Esophagus squamous epithelium (tissue), 5 donors: ENCODE results near the gene SRC. TPM values are rescaled to one million over a fixed set of nuclear protein-coding genes. Genes with fewer than 3 reads are reported as not detected.
A peak's percentile ranks its signal among the peaks of the same experiment; 100 is the strongest.

Experiments used
- DNase-seq: peaks from one replicate; lab custom pipeline; 2025; lab: John Stamatoyannopoulos, UW
- H3K27ac ChIP-seq, 4 donors: fragments of 200-600 bp; sonication (generic); one replicate each; pipeline ENCODE4 v1.5.1; 2016 to 2019; ENCODE audit warnings: mild to moderate bottlenecking in 1 of 4
- H3K27me3 ChIP-seq, 4 donors: fragments of 200-600 bp; sonication (generic); 1 replicate in 3 of 4; 2 replicates in 1 of 4; pipeline versions ENCODE4 v1.5.1 to v1.6.0; 2017 to 2021; ENCODE audit warnings: antibody characterized with exemption in 1 of 4
- H3K36me3 ChIP-seq, 3 donors: fragments of 200-600 bp; sonication (generic); one replicate each; pipeline ENCODE4 v1.5.1; 2016 to 2019
- H3K4me1 ChIP-seq, 3 donors: fragments of 200-600 bp; sonication (generic); one replicate each; pipeline ENCODE4 v1.5.1; 2017 to 2019
- H3K4me3 ChIP-seq, 4 donors: fragments of 200-600 bp; sonication (generic); 1 replicate in 3 of 4; 2 replicates in 1 of 4; pipeline ENCODE4 v1.5.1; 2016 to 2019; ENCODE audit warnings: mild to moderate bottlenecking in 2 of 4, moderate library complexity in 1 of 4
- H3K9me3 ChIP-seq, 3 donors: fragments of 200-600 bp; sonication (generic); one replicate each; pipeline ENCODE4 v1.5.1; 2016 to 2019
- CTCF ChIP-seq, 6 experiments: fragments of 450-650 bp in 4 of 6; fragments of 200-600 bp in 2 of 6; sonication (generic) in 2 of 6; IDR thresholded peaks; one replicate each; pipeline ENCODE4 v1.5.1; 2016 to 2019; ENCODE audit warnings: antibody characterized with exemption in 6 of 6, mild to moderate bottlenecking in 4 of 6, moderate library complexity in 4 of 6
- POLR2A ChIP-seq, 4 donors: fragments of 450-650 bp; IDR thresholded peaks; one replicate each; pipeline ENCODE4 v1.6.1; 2017; ENCODE audit warnings: antibody characterized with exemption in 4 of 4, mild to moderate bottlenecking in 4 of 4, moderate library complexity in 3 of 4
- WGBS, 2 donors: methylation state at CpG; one replicate each; pipeline ENCODE4 v1.1.5; 2018; 5-methylcytosine and 5-hydroxymethylcytosine counted together
- intact Hi-C: fragments of 100-400 bp; cut with DNase I; formaldehyde crosslinking; loops from one replicate; pipeline ENCODE4 v1.15.0; 2022
- total RNA-seq, 4 donors: library from RNA; depleted of rRNA; stranded (reverse); fragments of >200 nt; gene quantifications; one replicate each; pipeline ENCODE4 v1.1.0, GENCODE V29; 2016
- donor health status: DM: yes; HTN: yes; CAD: no.

The SRC gene
- total RNA-seq, 4 donors from 2014 or later = 32.4 to 46.5 (median 39.0) TPM

- 75 to 76% methylated on average over 4 to 9 of the region's 18 CpGs for WGBS, 2 donors
- Histone ChIP-seq H3K4me1 (peaks cover 49 to 98% (median 51%) of the 10 kb centered on the region in 3 donors), H3K9me3 (no peaks in the 10 kb centered on the region), H3K4me3 (no peak overlapping the region), H3K36me3 (peaks cover 0 to 56% (median 0%) of the 10 kb centered on the region in 3 donors), H3K27me3 (no peaks in the 10 kb centered on the region), H3K27ac (no peak overlapping the region)
- DNase-seq = no peak
- intact Hi-C loops = no loop called here
- no peak for TF ChIP-seq CTCF (IDR thresholded peaks at IDR 0.05)
- TF ChIP-seq POLR2A (IDR thresholded peaks at IDR 0.05) = no peak
Observed at GRCh38 chr20:37354210-37355195, 8.6 kb downstream of the SRC start.

DNA sequence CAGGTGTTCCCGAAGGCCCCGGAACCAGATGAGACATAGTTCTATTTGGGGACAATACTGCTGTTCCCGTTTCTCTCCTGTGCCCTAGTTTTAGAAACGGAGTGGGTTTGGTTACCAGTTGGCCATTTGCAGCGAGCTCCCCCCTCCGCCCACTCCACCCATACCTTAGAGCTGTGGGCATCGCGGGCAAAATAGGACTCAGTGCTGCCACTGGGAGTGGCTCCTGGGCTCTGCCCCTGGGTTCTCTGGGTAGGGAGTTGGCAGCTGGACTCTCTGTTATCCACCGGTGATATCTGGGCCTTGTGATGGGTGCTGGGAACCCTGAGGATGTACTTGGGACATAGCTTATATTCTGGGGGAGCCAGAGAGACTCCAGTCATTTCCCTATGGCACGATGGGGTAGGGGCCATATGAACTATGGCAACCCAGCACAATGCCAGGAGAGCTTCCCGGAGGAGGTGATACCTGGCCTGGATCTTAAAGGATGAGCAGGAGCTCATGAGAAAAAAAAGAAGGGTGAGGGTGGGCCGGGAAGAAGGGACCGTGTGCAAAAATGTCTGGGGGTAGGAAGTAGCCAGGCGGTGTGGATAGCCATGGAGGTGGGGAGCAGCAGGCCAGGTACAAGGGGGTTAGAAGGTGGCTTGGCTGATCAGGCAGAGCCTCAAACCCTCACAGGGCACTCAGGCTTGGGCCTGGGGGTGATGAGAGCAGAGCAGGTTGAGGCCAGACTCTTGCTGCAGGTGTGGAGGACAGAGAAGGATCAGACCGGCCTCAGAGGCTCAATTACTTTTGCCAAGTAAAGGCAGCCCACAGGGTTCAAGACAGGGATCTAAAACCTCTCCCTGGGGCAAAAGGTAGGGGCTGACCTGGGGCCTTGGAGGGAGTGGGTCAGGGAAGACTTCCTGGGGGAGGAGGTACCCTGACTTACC is 9.6 kb downstream of the SRC start:
- intact Hi-C loops = no loop called here
- Histone ChIP-seq H3K4me1 (peaks cover 44 to 98% (median 45%) of the 10 kb centered on the region in 3 donors), H3K9me3 (no peaks in the 10 kb centered on the region), H3K27ac (peak overlapping the region in 3 of 4 donors; percentile 7 to 88 (median 83)), H3K36me3 (peaks cover 0 to 45% (median 0%) of the 10 kb centered on the region in 3 donors), H3K27me3 (no peaks in the 10 kb centered on the region), H3K4me3 (no peak overlapping the region)
- no peak for DNase-seq
- 69 to 86% methylated on average over 7 to 10 of the region's 15 CpGs for WGBS, 2 donors
- TF ChIP-seq POLR2A (IDR thresholded peaks at IDR 0.05) = no peak
- TF ChIP-seq CTCF (IDR thresholded peaks at IDR 0.05) = no peak

DNA sequence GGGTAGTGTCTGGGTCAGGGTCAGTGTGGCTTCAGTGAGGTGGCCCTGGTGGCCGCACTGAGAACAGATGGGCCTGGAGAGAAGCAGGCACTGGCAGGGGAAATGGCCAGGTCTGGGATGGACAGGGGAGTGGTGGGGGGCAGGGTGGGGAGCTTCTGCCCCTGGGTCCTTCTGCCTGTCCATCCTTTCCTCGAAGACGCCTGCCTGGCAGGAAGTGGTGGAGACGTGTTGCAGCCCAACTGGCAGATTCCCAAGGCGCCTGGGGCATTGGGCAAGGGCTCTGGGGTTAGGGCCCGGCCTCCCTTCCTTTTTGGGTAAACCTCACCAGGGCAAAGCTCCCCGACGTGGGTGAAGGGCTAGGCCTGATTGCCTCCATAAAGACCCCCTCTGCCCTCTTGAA is 10.4 kb downstream of the SRC start:
- TF ChIP-seq CTCF (IDR thresholded peaks at IDR 0.05) (no peak), POLR2A (IDR thresholded peaks at IDR 0.05) (no peak)
- intact Hi-C loops = no loop called here
- H3K36me3 ChIP-seq = peaks cover 0 to 37% (median 0%) of the 10 kb centered on the region in 3 donors
- no peaks in the 10 kb centered on the region for H3K9me3 ChIP-seq
- no peaks in the 10 kb centered on the region for H3K27me3 ChIP-seq
- peaks cover 44 to 98% (median 45%) of the 10 kb centered on the region in 3 donors for H3K4me1 ChIP-seq
- 9 to 26% methylated on average over 4 to 7 of the region's 8 CpGs for WGBS, 2 donors
- H3K27ac ChIP-seq = peak overlapping the region; percentile 27 to 88 (median 82)
- DNase-seq = no peak
- H3K4me3 ChIP-seq = no peak overlapping the region

DNA sequence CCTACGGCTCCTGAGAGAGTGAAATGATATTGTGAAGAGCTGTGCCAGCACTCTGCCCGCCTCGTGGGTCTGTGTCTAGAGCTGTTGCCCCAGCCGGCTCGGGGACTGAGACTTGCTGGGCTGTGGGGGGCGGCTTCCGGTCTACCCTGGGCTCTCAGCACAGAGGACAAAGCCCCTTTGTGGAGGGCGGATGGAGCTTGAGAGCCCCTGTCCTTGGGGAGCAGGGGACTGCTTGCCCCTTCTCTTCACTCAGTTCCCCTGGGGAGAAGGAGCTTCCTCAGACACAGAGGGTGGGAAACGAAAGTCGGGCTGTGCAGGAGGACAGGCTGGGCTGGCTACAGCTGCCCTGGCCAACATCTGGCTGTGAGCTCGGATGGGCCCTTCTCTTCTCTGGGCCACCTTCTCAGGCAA is 11.0 kb downstream of the SRC start:
- intact Hi-C loops = no loop called here
- no peak for DNase-seq

More for the DNA sequence above, 11.0 kb downstream of the SRC start:
- Histone ChIP-seq H3K36me3 (peaks cover 0 to 31% (median 0%) of the 10 kb centered on the region in 3 donors), H3K9me3 (no peaks in the 10 kb centered on the region), H3K4me1 (peaks cover 44 to 99% (median 45%) of the 10 kb centered on the region in 3 donors), H3K27ac (peak overlapping the region; percentile 27 to 88 (median 82)), H3K4me3 (no peak overlapping the region), H3K27me3 (no peaks in the 10 kb centered on the region)
- 40 to 50% methylated on average over 2 to 3 of the region's 11 CpGs for WGBS, 2 donors
- TF ChIP-seq POLR2A (IDR thresholded peaks at IDR 0.05) (no peak), CTCF (IDR thresholded peaks at IDR 0.05) (no peak)
